GM18505 (cell line): ENCODE data around the gene CCNQ.

Experiments
- ATAC-seq: cut with Tn5 transposase; IDR thresholded peaks from one replicate; pipeline ENCODE4 v1.9.1; 2021; ENCODE audit not compliant: unreplicated experiment
- POLR2A ChIP-seq: IDR thresholded peaks from 4 replicates; pipeline ENCODE4 v1.6.1; 2011; ENCODE audit warnings: borderline replicate concordance; ENCODE audit not compliant: insufficient read depth, insufficient read length; ENCODE audit errors: extremely low read depth

Gene CCNQ

DNA sequence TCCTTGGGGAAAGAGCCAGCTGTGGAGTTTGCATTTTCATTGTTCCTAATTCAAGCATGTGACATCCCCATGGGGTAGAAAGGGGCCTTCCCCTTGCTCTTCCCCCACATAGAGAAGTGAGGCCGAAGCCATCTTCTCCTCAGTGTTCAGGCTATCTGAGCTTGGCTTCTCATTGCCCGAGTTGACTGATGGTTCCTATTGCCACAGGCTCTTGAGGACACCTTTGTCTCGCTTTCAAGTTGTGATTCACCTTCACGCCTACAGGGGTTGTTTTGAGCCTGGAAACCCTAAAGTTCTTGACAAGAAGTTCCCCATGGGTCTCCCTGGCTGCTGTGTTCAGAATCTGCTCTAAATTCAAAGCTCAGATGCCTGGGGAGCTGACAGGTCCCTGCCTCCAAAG lies 25.0 kb downstream of the CCNQ start:
- no peak for ATAC-seq
- TF ChIP-seq POLR2A = no peak

DNA sequence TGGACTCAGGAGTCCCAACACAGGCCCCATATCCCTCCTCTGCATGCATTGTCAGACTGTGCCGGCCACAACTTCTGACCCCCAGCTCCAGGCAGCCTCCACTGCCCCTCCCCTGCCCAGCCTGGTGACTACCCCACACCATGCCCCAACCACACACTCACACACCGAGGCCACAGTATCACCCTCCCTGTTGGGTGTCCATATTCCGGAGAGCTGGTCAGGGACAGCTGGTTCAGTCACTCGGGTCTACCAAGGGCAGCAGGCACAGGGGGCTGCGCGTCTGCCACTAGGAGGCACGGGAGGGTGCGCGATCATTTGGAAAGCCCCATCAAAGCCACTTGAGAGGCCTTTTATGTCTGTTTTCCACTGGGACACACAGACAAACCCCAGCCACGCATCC lies 26.3 kb downstream of the CCNQ start:
- ATAC-seq = no peak
- no peak for TF ChIP-seq POLR2A

DNA sequence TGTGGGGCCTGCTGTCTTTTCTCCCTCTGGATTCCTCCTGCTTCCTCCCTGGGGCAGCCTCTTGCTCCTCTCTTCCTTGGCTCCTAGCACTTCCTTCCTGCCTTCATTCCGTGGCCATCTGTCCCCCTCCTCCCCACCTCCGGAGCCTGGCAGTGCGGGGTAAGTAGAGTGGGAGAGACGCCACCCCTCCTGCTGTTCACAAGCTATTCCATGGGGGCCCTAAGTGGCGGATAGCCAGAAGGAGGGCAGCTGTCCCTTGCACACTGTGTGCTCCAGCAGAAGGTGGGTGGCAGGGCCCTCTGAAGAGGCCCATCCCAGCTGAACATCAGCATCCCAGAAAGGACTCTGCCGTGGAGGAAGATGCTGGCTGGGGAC lies 27.4 kb downstream of the CCNQ start:
- TF ChIP-seq POLR2A = no peak
- ATAC-seq = no peak

DNA sequence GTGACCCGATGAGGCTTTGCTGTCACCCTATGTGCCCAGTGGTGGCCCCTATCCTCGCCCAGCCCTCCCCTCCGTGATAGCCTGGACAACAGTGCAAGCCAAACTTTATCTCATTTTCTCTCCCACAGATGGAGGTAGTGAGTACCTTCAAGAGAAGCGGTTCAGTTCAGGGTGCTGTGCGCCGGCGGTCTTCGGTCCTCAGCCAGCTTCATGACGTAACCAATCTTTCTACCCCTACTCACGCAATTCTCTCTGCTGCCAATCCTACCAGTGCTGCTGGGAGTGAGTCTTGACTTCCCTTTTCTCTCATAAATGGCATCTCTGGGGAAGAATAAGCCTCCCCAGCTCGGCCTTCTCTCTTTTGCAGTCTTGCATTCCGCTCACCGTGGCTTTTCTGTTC lies 29.5 kb downstream of the CCNQ start:
- ATAC-seq = no peak
- TF ChIP-seq POLR2A = no peak

DNA sequence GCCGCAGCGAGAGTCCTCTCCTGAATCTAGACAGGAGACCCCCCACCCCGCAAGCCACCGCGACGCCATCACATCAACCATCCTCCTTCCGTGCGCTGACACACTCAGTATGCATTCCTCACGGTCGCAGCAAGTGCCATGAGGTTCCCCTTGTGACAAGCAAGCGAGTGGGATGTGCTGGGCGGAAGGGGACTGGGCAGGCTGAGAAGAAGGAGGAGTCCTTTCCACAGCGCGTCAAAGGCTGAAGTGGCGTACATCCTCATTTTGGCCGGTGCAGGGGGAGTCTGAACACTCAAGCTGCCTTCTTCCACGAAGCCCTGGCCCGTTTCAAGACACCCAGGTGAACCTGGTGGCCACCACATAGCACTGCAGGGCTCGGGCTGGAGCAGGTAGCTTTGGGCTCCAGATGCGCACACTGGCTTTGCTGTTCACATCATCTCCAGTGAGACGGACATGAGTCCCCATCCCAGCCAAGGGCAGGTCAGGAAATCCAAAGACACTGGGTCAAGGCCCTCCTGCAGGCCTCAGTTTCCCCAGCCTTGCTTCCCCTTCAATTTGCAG lies 30.4 kb downstream of the CCNQ start:
- no peak for TF ChIP-seq POLR2A
- ATAC-seq = no peak

DNA sequence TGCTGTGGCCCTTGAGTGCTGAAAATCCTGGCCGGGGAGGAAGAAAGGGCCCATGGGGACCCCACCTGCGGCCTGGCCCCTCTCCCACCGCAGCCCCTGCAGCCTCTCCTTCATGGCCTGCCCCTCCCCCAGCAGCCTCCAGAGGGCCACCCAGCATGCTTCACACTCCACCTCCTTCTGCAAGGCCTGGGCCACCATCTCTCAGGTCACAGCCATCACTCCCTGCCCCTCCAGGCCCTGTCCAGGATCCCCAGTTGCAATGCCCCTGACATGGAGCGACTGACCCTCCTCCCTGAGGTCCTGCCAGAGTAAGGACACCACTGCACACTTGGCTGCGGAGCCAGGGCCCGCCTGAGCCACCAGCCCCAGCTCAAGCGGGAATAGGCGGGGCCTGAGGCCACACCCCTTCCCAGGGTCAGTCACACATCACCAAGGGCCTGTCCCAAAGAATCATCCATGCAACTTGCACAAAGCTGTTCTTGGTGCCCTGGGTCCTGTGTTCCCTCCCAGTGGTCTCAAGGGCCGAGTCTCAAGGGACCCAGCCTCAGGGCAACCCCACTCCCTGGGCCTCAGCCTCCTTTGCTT lies 32.9 kb downstream of the CCNQ start:
- no peak for TF ChIP-seq POLR2A
- no peak for ATAC-seq

DNA sequence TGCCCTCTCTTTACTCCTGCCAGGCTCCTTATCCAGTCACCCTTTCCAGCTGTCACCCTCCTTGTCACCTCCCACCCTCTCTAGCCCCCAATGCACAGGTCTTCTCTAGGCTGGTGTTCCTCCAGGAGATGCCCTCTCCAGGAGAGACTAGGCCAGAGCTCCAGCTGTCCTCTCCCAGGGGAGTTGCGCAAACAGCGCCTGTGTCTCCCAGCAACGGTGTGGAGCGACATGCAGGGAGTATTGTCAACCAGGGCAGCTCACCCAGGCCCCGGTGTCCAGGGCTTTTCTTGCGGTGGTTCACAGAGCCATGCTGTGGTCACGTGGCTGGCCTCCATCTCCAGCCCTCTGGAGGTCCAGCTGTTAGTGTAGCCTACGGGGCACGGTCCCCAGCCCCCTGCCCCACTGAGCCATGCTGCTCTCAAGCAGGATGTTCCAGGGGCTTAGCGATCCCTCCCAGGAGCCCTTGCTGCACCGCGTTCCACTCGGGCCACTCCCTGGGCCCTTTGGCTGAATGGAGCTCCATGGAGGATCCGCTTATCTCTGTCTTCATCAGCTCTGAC lies 34.8 kb downstream of the CCNQ start:
- no peak for TF ChIP-seq POLR2A

DNA sequence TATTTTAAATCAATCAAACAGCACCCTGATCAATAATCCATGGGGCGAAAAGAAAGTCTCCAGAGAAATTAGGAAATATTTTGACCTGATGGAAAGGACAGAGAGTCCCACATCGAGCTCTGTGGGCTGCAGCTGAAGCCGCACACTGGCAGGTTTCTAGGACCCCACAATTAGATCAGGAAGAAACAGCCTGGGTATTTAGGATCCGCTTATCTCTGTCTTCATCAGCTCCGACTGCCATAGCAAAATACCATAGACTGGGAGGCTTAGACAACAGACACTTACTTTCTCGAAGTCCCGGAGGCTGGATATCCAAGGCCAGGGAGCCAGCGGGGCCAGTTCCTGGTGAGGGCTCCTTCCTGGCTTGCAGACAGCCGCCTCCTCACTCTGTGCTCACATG lies 36.4 kb downstream of the CCNQ start:
- no peak for ATAC-seq
- no peak for TF ChIP-seq POLR2A

More for the DNA sequence above, 34.8 kb downstream of the CCNQ start:
- ATAC-seq = no peak

DNA sequence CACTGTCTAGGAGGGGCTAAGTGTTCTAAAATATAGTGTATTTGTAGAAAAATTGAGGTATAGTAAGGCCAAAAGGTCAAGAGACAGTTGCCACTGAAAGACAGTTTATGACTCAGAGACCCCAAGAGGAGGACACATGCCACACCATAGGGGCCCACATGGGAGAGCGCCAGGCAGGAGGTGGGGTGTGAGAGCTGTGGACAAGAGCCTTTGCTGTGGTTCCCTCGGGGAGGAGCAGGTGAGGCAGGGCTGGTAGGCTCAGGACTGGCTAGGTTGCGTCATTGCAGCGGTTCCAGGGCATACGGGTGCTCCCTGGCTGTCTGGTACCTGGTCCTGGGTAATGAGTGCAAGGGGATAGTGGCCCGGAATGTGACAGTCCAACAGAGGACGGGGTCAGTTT lies 37.6 kb downstream of the CCNQ start:
- ATAC-seq = no peak
- TF ChIP-seq POLR2A = no peak

DNA sequence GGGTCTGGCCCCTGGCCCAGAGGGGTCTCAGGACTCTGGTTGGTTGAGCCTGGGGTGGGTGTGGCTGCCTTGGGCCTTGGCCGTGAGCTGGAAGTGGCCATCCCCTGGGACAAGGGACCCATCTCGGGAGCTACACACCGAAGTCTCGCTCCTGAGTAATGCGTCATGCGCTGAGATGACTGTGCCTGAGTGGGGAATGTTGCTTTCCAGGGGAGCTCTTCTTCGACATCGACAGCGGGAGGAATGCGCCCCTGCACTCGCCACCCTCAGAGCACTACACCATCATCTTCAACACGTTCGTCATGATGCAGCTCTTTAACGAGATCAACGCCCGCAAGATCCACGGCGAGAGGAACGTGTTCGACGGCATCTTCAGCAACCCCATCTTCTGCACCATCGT lies 38.5 kb downstream of the CCNQ start:
- no peak for ATAC-seq
- no peak for TF ChIP-seq POLR2A

DNA sequence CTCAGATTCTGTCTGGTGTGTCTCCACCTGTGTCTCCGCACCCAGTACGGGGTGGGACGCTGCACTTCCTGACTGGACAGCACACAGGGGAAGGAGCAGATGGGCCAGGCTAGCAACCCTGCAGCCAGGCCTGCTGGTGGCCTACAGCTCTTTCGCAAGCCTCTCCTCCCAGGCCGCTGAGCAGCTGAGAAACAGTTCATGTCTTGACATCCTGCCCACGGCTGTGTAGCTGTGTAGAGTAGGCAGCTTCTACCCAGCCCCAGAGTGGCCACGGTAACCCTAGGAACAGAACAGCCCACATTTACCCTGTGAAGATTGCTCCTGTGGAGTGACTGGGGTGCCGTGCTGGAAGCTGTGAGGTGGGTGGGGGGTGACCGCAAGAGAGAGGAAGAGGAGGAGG lies 38.9 kb downstream of the CCNQ start:
- no peak for ATAC-seq
- TF ChIP-seq POLR2A = no peak

DNA sequence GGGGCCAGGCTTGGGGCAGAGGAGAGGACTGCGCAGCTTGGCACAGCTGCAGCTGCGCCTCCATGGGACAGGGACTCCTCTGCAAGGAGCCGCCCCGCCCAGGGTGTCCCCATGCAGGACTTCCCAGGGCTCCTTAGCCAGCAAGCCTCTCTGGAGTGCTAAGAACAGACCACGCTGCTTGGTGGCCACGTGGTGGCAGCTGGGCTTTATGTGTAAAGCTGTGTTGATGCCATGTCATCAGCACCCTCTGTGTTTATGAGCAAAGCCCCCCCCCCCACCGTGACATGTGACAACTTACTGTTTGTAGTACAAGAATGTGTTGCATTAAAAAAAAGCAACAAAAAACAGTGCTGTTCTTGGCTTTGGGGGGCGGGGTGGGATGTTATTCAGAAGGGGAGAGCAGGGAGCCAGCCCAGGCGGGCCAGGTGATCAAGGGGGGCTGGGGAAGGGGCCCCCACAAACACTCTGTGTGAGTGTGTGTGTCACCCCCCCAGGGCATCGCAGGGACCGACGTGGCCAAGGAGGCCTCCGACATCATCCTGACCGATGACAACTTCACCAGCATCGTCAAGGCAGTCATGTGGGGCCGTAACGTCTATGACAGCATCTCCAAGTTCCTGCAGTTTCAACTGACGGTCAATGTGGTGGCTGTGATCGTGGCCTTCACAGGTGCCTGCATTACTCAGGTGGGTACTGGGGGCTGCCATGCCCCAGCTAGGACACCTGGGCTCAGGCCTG lies 41.2 kb downstream of the CCNQ start:
- no peak for ATAC-seq
- no peak for TF ChIP-seq POLR2A

DNA sequence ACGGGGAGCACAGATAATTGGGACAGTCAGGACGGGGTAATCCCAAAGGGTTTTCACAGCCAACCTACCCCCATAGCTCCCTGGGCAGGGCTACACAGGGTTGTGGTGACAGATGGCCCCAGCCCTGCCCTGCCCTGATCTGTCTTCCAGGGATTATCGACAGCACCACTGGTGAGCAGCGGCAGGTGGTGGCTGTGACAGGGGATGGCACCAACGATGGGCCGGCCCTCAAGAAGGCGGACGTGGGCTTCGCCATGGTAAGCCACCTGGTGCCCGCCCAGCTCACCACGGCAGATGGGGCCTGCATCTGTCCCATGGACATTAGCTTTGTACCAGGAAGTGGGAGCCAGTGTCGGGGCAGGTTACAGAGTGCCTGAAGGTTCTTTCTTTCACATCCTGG lies 42.2 kb downstream of the CCNQ start:
- ATAC-seq = no peak
- TF ChIP-seq POLR2A = no peak
